Measurements from ENCODE around the gene PELO. TPM values are rescaled to one million over a fixed set of nuclear protein-coding genes. Genes with fewer than 3 reads are reported as not detected.

PELO gene
- total RNA-seq, 2 experiments from 2014 or later = 41.8 to 63.4 TPM

GRCh38 chr5:52796031-52796430 is 8.3 kb downstream of the PELO start:
- CTCF ChIA-PET = interaction anchor here (0.9 to 2.2 kb wide), 4 partner anchors 8 to 131 kb away, joined by 3 to 10 read pairs (median 4); partner anchors contain the start of genes ITGA1 and PELO
- Mint-ChIP-seq H3K9me3 (ENCODE audit: low read depth) (no peaks in the 10 kb centered on the region), H3K36me3 (peaks cover 21% of the 10 kb centered on the region), H3K4me3 (no peak overlapping the region), H3K27ac (no peak overlapping the region), H3K27me3 (no peaks in the 10 kb centered on the region), H3K4me1 (peaks cover 46% of the 10 kb centered on the region)
- ATAC-seq = no peak
- DNase-seq = no peak

GRCh38 chr5:52796516-52797103 is 8.9 kb downstream of the PELO start:
- Mint-ChIP-seq H3K36me3 (peaks cover 25% of the 10 kb centered on the region), H3K27ac (peak overlapping the region; percentile 59), H3K4me1 (peaks cover 46% of the 10 kb centered on the region), H3K27me3 (no peaks in the 10 kb centered on the region), H3K9me3 (ENCODE audit: low read depth) (no peaks in the 10 kb centered on the region), H3K4me3 (peak overlapping the region; percentile 23)
- CTCF ChIA-PET = interaction anchor here (0.9 to 2.2 kb wide), 4 partner anchors 9 to 132 kb away, joined by 3 to 10 read pairs (median 4); partner anchors contain the start of genes ITGA1 and PELO
- DNase-seq (no peak), ATAC-seq (no peak)

GRCh38 chr5:52798938-52799337 is 11.2 kb downstream of the PELO start:
- DNase-seq = no peak
- Mint-ChIP-seq H3K4me1 (peaks cover 41% of the 10 kb centered on the region), H3K27ac (peak overlapping the region; percentile 93), H3K4me3 (peak overlapping the region; percentile 95), H3K36me3 (peaks cover 26% of the 10 kb centered on the region), H3K9me3 (ENCODE audit: low read depth) (no peaks in the 10 kb centered on the region), H3K27me3 (no peaks in the 10 kb centered on the region)
- no peak for ATAC-seq
- CTCF ChIA-PET = interaction anchor here (1.0 to 3.9 kb wide), 12 partner anchors 8 to 142 kb away, joined by 3 to 34 read pairs (median 6); partner anchors contain the start of genes ITGA1 and PELO

- peaks cover 31% of the 10 kb centered on the region for H3K36me3 Mint-ChIP-seq
- H3K4me1 Mint-ChIP-seq = peaks cover 46% of the 10 kb centered on the region
- ATAC-seq (peak; percentile 22), DNase-seq (peak; percentile 62)
- H3K27me3 Mint-ChIP-seq = no peaks in the 10 kb centered on the region
- peak overlapping the region; percentile 93 for H3K27ac Mint-ChIP-seq
- H3K4me3 Mint-ChIP-seq = peak overlapping the region; percentile 95
- CTCF ChIA-PET = interaction anchor here (0.7 to 3.9 kb wide), 15 partner anchors 8 to 143 kb away, joined by 3 to 34 read pairs (median 5); partner anchors contain the start of genes ITGA1 and PELO
- H3K9me3 Mint-ChIP-seq (ENCODE audit: low read depth) = no peaks in the 10 kb centered on the region
These were observed 11.8 kb downstream of the PELO start for GRCh38 chr5:52799358-52799982.

GRCh38 chr5:52799983-52800393 is 12.3 kb downstream of the PELO start:
- Mint-ChIP-seq H3K4me3 (peak overlapping the region; percentile 95), H3K27me3 (no peaks in the 10 kb centered on the region)
- peak; percentile 85 for ATAC-seq

GRCh38 chr5:52800394-52801213 is 12.9 kb downstream of the PELO start:
- DNase-seq = peak; percentile 85
- ATAC-seq = peak; percentile 69
- Mint-ChIP-seq H3K4me1 (peaks cover 53% of the 10 kb centered on the region), H3K36me3 (peaks cover 40% of the 10 kb centered on the region), H3K27me3 (no peaks in the 10 kb centered on the region), H3K4me3 (peak overlapping the region; percentile 95), H3K9me3 (ENCODE audit: low read depth) (no peaks in the 10 kb centered on the region), H3K27ac (peak overlapping the region; percentile 93)
- CTCF ChIA-PET = interaction anchor here (0.9 to 3.9 kb wide), 12 partner anchors 9 to 144 kb away, joined by 3 to 34 read pairs (median 6); partner anchors contain the start of genes ITGA1 and PELO

More at GRCh38 chr5:52799983-52800393, 12.3 kb downstream of the PELO start:
- H3K9me3 Mint-ChIP-seq (ENCODE audit: low read depth) = no peaks in the 10 kb centered on the region
- CTCF ChIA-PET = interaction anchor here (0.7 to 3.9 kb wide), 15 partner anchors 8 to 143 kb away, joined by 3 to 34 read pairs (median 5); partner anchors contain the start of genes ITGA1 and PELO
- H3K36me3 Mint-ChIP-seq = peaks cover 35% of the 10 kb centered on the region
- H3K27ac Mint-ChIP-seq = peak overlapping the region; percentile 93
- H3K4me1 Mint-ChIP-seq = peaks cover 48% of the 10 kb centered on the region
- peak; percentile 97 for DNase-seq

GRCh38 chr5:52801329-52801728 is 13.6 kb downstream of the PELO start:
- no peak for ATAC-seq
- Mint-ChIP-seq H3K27ac (peak overlapping the region; percentile 93), H3K36me3 (peaks cover 45% of the 10 kb centered on the region), H3K4me1 (peaks cover 55% of the 10 kb centered on the region), H3K9me3 (ENCODE audit: low read depth) (no peaks in the 10 kb centered on the region), H3K27me3 (no peaks in the 10 kb centered on the region), H3K4me3 (peak overlapping the region; percentile 95)
- peak; percentile 43 for DNase-seq
- CTCF ChIA-PET = interaction anchor here (1.0 to 3.9 kb wide), 3 partner anchors 11 to 23 kb away, joined by 4 to 34 read pairs (median 12); partner anchors contain the start of genes ITGA1 and PELO

- no peaks in the 10 kb centered on the region for H3K27me3 Mint-ChIP-seq
- no peaks in the 10 kb centered on the region for H3K9me3 Mint-ChIP-seq (ENCODE audit: low read depth)
- no peak for DNase-seq
- H3K36me3 Mint-ChIP-seq = peaks cover 42% of the 10 kb centered on the region
- H3K27ac Mint-ChIP-seq = no peak overlapping the region
- H3K4me1 Mint-ChIP-seq = peaks cover 52% of the 10 kb centered on the region
- H3K4me3 Mint-ChIP-seq = peak overlapping the region; percentile 95
- CTCF ChIA-PET = interaction anchor here (1.0 to 1.4 kb wide), 2 partner anchors 22 to 109 kb away, joined by 4 read pairs; no protein-coding TSS in a partner anchor
- no peak for ATAC-seq
These were observed 14.7 kb downstream of the PELO start for GRCh38 chr5:52802272-52802973.

GRCh38 chr5:52802974-52803336 is 15.2 kb downstream of the PELO start:
- no peak overlapping the region for H3K27ac Mint-ChIP-seq
- no peaks in the 10 kb centered on the region for H3K9me3 Mint-ChIP-seq (ENCODE audit: low read depth)
- DNase-seq (no peak), ATAC-seq (no peak)
- H3K27me3 Mint-ChIP-seq = no peaks in the 10 kb centered on the region
- CTCF ChIA-PET = interaction anchor here (1.4 kb wide), 1 partner anchor 110 kb away, joined by 4 read pairs; no protein-coding TSS in a partner anchor
- peaks cover 50% of the 10 kb centered on the region for H3K4me1 Mint-ChIP-seq
- peak overlapping the region; percentile 46 for H3K4me3 Mint-ChIP-seq
- peaks cover 42% of the 10 kb centered on the region for H3K36me3 Mint-ChIP-seq

- ATAC-seq = no peak
- H3K4me3 Mint-ChIP-seq = peak overlapping the region; percentile 8
- peak overlapping the region; percentile 26 for H3K27ac Mint-ChIP-seq
- no peaks in the 10 kb centered on the region for H3K27me3 Mint-ChIP-seq
- CTCF ChIA-PET = interaction anchor here (0.6 kb wide), 1 partner anchor 111 kb away, joined by 3 read pairs; no protein-coding TSS in a partner anchor
- peaks cover 44% of the 10 kb centered on the region for H3K36me3 Mint-ChIP-seq
- H3K4me1 Mint-ChIP-seq = peaks cover 44% of the 10 kb centered on the region
- H3K9me3 Mint-ChIP-seq (ENCODE audit: low read depth) = no peaks in the 10 kb centered on the region
- DNase-seq = no peak
These were observed 16.7 kb downstream of the PELO start for GRCh38 chr5:52804387-52804791.

- Mint-ChIP-seq H3K4me1 (peaks cover 50% of the 10 kb centered on the region), H3K27me3 (no peaks in the 10 kb centered on the region), H3K4me3 (no peak overlapping the region), H3K9me3 (ENCODE audit: low read depth) (no peaks in the 10 kb centered on the region), H3K27ac (no peak overlapping the region), H3K36me3 (peaks cover 40% of the 10 kb centered on the region)
- CTCF ChIA-PET = interaction anchor here (0.9 kb wide), 1 partner anchor 112 kb away, joined by 3 read pairs; no protein-coding TSS in a partner anchor
- ATAC-seq (no peak), DNase-seq (no peak)
These were observed 17.3 kb downstream of the PELO start for GRCh38 chr5:52804981-52805380.

GRCh38 chr5:52805615-52806014 is 17.9 kb downstream of the PELO start:
- CTCF ChIA-PET = interaction anchor here (0.9 kb wide), 1 partner anchor 112 kb away, joined by 3 read pairs; no protein-coding TSS in a partner anchor
- Mint-ChIP-seq H3K27me3 (no peaks in the 10 kb centered on the region), H3K36me3 (peaks cover 38% of the 10 kb centered on the region)

More at GRCh38 chr5:52805615-52806014, 17.9 kb downstream of the PELO start:
- H3K4me3 Mint-ChIP-seq = no peak overlapping the region
- peaks cover 56% of the 10 kb centered on the region for H3K4me1 Mint-ChIP-seq
- DNase-seq (no peak), ATAC-seq (no peak)
- H3K9me3 Mint-ChIP-seq (ENCODE audit: low read depth) = no peaks in the 10 kb centered on the region
- H3K27ac Mint-ChIP-seq = no peak overlapping the region
